Body of pancreas (tissue), 4 donors: ENCODE results near the gene TMEM233.
A peak's percentile ranks its signal among the peaks of the same experiment; 100 is the strongest.

ENCODE experiments used
- CTCF ChIP-seq, 7 experiments: fragments of 450-650 bp in 4 of 7; fragments of 200-600 bp in 3 of 7; sonication (generic) in 3 of 7; IDR thresholded peaks; one replicate each; pipeline ENCODE4 v1.5.1; 2016 to 2019; ENCODE audit warnings: antibody characterized with exemption in 7 of 7
- POLR2A ChIP-seq, 3 donors: fragments of 450-650 bp; IDR thresholded peaks; one replicate each; pipeline ENCODE4 v1.6.1; 2016; ENCODE audit warnings: antibody characterized with exemption in 3 of 3, mild to moderate bottlenecking in 2 of 3

- TF ChIP-seq CTCF (IDR thresholded peaks at IDR 0.05) = no peak
- peak; percentile 38 to 80 (median 63) for TF ChIP-seq POLR2A (IDR thresholded peaks at IDR 0.05)
These were observed 76.3 kb downstream of the TMEM233 start for GRCh38 chr12:119669744-119670472.
